ENCODE measurements around the gene IGSF22. TPM values are rescaled to one million over a fixed set of nuclear protein-coding genes. Genes with fewer than 3 reads are reported as not detected.

The IGSF22 gene
- total RNA-seq: 1 to 10 TPM in 2 of 3 donors, under 1 TPM in 1; 0.83 to 1.7 (median 1.2) TPM
- 1.3 TPM for total RNA-seq (2013)

DNA sequence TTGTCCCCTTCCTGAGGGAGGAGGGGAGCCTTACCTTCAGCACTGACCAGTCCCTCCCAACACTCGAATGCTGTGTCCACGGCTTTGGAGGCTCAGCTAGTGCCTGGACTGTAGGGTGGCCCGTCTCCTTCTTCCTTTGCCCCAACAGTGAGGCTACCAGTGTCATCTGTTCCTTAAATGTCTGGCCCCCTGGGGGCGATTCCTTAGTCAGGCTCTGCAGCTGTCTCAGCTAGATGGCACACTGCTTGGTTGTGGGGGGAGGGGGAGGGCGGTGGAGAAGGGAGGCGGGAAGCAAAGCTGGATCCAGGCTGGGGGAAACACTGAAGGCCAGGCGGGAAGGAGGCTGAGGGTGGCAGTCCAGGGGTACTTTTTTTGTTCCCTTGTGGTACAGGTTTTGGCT is at the start of gene IGSF22:
Gene IGSF22, minus strand, starts transcription at position 149 of the 400 bp plus-strand sequence. CDS start 1,952 bp downstream, outside the sequence.
- no peak within 1 kb of the TSS for H3K27ac ChIP-seq (ENCODE audit: low read length)
- Mint-ChIP-seq H3K4me1 (peaks cover 0 to 11% of the 10 kb centered on the region in 2 donors), H3K4me3 (no peak within 1 kb of the TSS), H3K9me3 (no peaks in the 10 kb centered on the region), H3K36me3 (no peaks in the 10 kb centered on the region), H3K27me3 (ENCODE audit: low read depth in 2 of 2) (no peaks in the 10 kb centered on the region), H3K27ac (no peak within 1 kb of the TSS)
- ATAC-seq (no peak), DNase-seq (no peak)
- intact Hi-C loops (cut with micrococcal nuclease): loop anchor here (10.0 kb wide), 1 partner anchor 91 kb away; the partner anchor contains the start of gene SPTY2D1
- no peaks in the 10 kb centered on the region for H3K36me3 ChIP-seq (ENCODE audit: control insufficient read depth, insufficient read depth, low read length)
- TF ChIP-seq, protein P1, sequence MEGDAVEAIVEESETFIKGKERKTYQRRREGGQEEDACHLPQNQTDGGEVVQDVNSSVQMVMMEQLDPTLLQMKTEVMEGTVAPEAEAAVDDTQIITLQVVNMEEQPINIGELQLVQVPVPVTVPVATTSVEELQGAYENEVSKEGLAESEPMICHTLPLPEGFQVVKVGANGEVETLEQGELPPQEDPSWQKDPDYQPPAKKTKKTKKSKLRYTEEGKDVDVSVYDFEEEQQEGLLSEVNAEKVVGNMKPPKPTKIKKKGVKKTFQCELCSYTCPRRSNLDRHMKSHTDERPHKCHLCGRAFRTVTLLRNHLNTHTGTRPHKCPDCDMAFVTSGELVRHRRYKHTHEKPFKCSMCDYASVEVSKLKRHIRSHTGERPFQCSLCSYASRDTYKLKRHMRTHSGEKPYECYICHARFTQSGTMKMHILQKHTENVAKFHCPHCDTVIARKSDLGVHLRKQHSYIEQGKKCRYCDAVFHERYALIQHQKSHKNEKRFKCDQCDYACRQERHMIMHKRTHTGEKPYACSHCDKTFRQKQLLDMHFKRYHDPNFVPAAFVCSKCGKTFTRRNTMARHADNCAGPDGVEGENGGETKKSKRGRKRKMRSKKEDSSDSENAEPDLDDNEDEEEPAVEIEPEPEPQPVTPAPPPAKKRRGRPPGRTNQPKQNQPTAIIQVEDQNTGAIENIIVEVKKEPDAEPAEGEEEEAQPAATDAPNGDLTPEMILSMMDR (IDR thresholded peaks at IDR 0.05): no peak
- WGBS (ENCODE audit: insufficient coverage): 84% methylated on average over 7 of the region's 7 CpGs
- H3K27me3 ChIP-seq (ENCODE audit: control insufficient read depth, insufficient read depth, low read length): no peaks in the 10 kb centered on the region
- no peak within 1 kb of the TSS for H3K4me3 ChIP-seq (ENCODE audit: low read length)
- peaks cover 14% of the 10 kb centered on the region for H3K4me1 ChIP-seq (ENCODE audit: control insufficient read depth, insufficient read depth, low read length)
- no peaks in the 10 kb centered on the region for H3K9me3 ChIP-seq (ENCODE audit: control insufficient read depth, insufficient read depth, low read length)

DNA sequence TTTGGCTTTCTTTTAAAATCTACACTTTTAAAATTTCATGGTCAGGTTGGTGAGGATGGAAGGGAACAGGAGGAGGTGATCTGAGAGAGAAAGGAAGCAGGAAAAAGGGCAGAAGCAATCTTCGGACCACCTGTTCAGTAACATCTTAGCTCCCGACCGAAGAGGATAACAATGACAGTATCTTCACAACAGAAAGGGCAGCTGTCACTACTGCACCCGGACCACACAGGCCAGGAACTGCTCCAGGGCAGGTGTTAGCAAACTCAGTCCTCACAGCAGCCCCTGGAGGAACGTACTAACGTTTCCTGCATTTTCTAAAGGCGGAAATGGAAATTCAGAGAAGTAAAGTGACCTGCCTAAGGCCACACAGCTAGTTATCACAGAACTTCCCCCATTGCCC is 48.8 kb upstream of the IGSF22 start:
- TF ChIP-seq, protein P1 (IDR thresholded peaks at IDR 0.05): no peak
- DNase-seq: no peak
- Mint-ChIP-seq H3K4me3 (no peak overlapping the region), H3K27ac (no peak overlapping the region), H3K9me3 (no peaks in the 10 kb centered on the region), H3K36me3 (no peaks in the 10 kb centered on the region), H3K4me1 (peaks cover 8% of the 10 kb centered on the region in 2 donors), H3K27me3 (ENCODE audit: low read depth in 2 of 2) (peaks cover 6 to 13% of the 10 kb centered on the region in 2 donors)
- no peak overlapping the region for H3K4me3 ChIP-seq (ENCODE audit: low read length)
- WGBS (ENCODE audit: insufficient coverage): 87% methylated on average over 7 of the region's 7 CpGs
- no peaks in the 10 kb centered on the region for H3K4me1 ChIP-seq (ENCODE audit: control insufficient read depth, insufficient read depth, low read length)
- intact Hi-C loops (cut with micrococcal nuclease): no loop called here
- ATAC-seq: no peak
- no peaks in the 10 kb centered on the region for H3K36me3 ChIP-seq (ENCODE audit: control insufficient read depth, insufficient read depth, low read length)
- H3K27me3 ChIP-seq (ENCODE audit: control insufficient read depth, insufficient read depth, low read length): no peaks in the 10 kb centered on the region
- no peak overlapping the region for H3K27ac ChIP-seq (ENCODE audit: low read length)
- no peaks in the 10 kb centered on the region for H3K9me3 ChIP-seq (ENCODE audit: control insufficient read depth, insufficient read depth, low read length)

DNA sequence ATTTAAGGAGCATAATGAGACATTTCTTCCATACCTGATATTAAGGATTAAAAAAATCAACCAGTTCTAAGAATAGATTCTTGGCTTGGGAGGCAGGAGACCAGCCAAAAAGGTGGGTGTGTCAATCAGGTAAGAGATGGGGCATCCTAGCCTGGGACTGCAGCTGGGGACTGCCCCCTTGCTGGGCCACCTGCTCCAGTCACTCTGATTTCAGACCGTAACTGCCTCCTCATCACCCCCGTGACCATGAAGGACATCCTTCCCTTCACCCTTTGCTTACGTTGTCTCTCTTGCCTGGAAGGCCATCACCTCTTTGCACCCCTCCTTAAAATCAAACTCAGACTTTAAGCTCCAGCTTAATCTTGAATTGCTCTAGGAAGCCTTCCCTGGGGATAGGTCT is 47.7 kb upstream of the IGSF22 start:
- intact Hi-C loops (cut with micrococcal nuclease): no loop called here
- Mint-ChIP-seq H3K27me3 (ENCODE audit: low read depth in 2 of 2) (peaks cover 6 to 13% of the 10 kb centered on the region in 2 donors), H3K4me3 (no peak overlapping the region), H3K36me3 (no peaks in the 10 kb centered on the region), H3K27ac (no peak overlapping the region), H3K4me1 (peaks cover 4 to 5% of the 10 kb centered on the region in 2 donors), H3K9me3 (no peaks in the 10 kb centered on the region)
- no peak overlapping the region for H3K27ac ChIP-seq (ENCODE audit: low read length)
- no peak overlapping the region for H3K4me3 ChIP-seq (ENCODE audit: low read length)
- TF ChIP-seq, protein P1 (IDR thresholded peaks at IDR 0.05): no peak
- ATAC-seq: no peak
- 79% methylated on average over 3 of the region's 3 CpGs for WGBS (ENCODE audit: insufficient coverage)
- H3K4me1 ChIP-seq (ENCODE audit: control insufficient read depth, insufficient read depth, low read length): no peaks in the 10 kb centered on the region
- no peaks in the 10 kb centered on the region for H3K9me3 ChIP-seq (ENCODE audit: control insufficient read depth, insufficient read depth, low read length)
- H3K27me3 ChIP-seq (ENCODE audit: control insufficient read depth, insufficient read depth, low read length): no peaks in the 10 kb centered on the region
- DNase-seq: no peak
- H3K36me3 ChIP-seq (ENCODE audit: control insufficient read depth, insufficient read depth, low read length): no peaks in the 10 kb centered on the region

GRCh38 chr11:18773104-18773503 is 47.1 kb upstream of the IGSF22 start:
- ATAC-seq (no peak), DNase-seq (no peak)
- intact Hi-C loops (cut with micrococcal nuclease): no loop called here
- Mint-ChIP-seq H3K4me1 (no peaks in the 10 kb centered on the region), H3K27ac (no peak overlapping the region), H3K4me3 (no peak overlapping the region), H3K27me3 (ENCODE audit: low read depth in 2 of 2) (peaks cover 6 to 13% of the 10 kb centered on the region in 2 donors), H3K9me3 (no peaks in the 10 kb centered on the region), H3K36me3 (no peaks in the 10 kb centered on the region)
- no peaks in the 10 kb centered on the region for H3K9me3 ChIP-seq (ENCODE audit: control insufficient read depth, insufficient read depth, low read length)
- no peaks in the 10 kb centered on the region for H3K36me3 ChIP-seq (ENCODE audit: control insufficient read depth, insufficient read depth, low read length)
- TF ChIP-seq, protein P1 (IDR thresholded peaks at IDR 0.05): no peak
- no peak overlapping the region for H3K27ac ChIP-seq (ENCODE audit: low read length)
- 85% methylated on average over 7 of the region's 8 CpGs for WGBS (ENCODE audit: insufficient coverage)
- H3K4me1 ChIP-seq (ENCODE audit: control insufficient read depth, insufficient read depth, low read length): no peaks in the 10 kb centered on the region
- H3K27me3 ChIP-seq (ENCODE audit: control insufficient read depth, insufficient read depth, low read length): no peaks in the 10 kb centered on the region
- no peak overlapping the region for H3K4me3 ChIP-seq (ENCODE audit: low read length)

All from natural killer cell (primary cell).